ENCODE results near the gene MED13L. TPM values are rescaled to one million over a fixed set of nuclear protein-coding genes. Genes with fewer than 3 reads are reported as not detected.

The MED13L gene
- total RNA-seq, 4 donors from 2014 or later, result 168 to 349 (median 246) TPM

DNA sequence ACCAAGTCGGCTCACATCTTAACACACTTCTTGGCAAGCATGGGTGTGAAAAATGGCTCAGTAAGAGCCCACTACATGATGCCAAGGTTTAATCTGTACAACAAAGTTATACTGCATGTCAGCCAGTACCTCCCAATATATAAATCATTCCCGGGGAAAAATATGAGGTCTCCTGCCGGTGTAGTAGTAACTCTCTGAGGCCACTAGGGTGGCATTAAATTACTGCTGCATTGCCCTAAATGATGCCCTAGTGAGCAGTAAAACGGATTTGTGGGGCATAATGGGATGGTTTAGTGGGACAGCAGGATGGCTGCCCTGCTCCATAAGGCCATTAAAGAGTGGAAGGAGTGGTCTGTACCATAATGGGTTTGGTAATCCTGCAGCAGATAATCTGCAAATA lies 267.7 kb downstream of the MED13L start:
- intact Hi-C loops (cut with DNase I), result loop anchor here (10.0 kb wide), 2 partner anchors 225 to 685 kb away; no protein-coding TSS in a partner anchor
- Histone ChIP-seq H3K4me1 (no peaks in the 10 kb centered on the region), H3K4me3 (replicated peaks in 1 of 3) (no peak overlapping the region), H3K27ac (no peak overlapping the region), H3K36me3 (peaks cover 20 to 22% of the 10 kb centered on the region in 2 donors), H3K27me3 (no peaks in the 10 kb centered on the region), H3K9me3 (no peaks in the 10 kb centered on the region)
- TF ChIP-seq, protein P1, sequence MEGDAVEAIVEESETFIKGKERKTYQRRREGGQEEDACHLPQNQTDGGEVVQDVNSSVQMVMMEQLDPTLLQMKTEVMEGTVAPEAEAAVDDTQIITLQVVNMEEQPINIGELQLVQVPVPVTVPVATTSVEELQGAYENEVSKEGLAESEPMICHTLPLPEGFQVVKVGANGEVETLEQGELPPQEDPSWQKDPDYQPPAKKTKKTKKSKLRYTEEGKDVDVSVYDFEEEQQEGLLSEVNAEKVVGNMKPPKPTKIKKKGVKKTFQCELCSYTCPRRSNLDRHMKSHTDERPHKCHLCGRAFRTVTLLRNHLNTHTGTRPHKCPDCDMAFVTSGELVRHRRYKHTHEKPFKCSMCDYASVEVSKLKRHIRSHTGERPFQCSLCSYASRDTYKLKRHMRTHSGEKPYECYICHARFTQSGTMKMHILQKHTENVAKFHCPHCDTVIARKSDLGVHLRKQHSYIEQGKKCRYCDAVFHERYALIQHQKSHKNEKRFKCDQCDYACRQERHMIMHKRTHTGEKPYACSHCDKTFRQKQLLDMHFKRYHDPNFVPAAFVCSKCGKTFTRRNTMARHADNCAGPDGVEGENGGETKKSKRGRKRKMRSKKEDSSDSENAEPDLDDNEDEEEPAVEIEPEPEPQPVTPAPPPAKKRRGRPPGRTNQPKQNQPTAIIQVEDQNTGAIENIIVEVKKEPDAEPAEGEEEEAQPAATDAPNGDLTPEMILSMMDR (IDR thresholded peaks at IDR 0.05), result peak in 1 of 6 experiments; percentile 13
- TF ChIP-seq POLR2A (IDR thresholded peaks at IDR 0.05), result no peak
- DNase-seq, result no peak
- 80 to 88% methylated on average over 4 of the region's 4 CpGs for WGBS, 2 donors

DNA sequence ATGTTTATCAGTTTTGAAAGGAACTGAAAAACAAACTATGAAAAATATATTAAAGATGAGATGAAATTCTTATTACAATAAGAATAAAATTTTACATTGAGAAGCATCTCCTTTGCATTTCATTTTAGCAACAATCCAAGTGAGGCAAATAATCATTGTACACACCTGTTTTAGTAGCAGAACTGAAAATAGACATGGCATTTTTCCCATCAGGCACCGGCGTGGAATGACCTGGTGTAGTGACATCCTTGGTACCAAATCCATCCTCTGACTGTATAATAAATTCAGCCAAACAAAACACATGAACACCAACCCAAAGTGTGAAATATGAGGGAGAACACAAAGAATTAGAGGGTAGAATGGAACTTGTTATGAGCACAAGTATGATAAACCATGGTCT lies 271.4 kb downstream of the MED13L start:
- Histone ChIP-seq H3K9me3 (no peaks in the 10 kb centered on the region), H3K4me1 (no peaks in the 10 kb centered on the region), H3K27me3 (no peaks in the 10 kb centered on the region), H3K36me3 (peaks cover 19 to 20% of the 10 kb centered on the region in 2 donors), H3K27ac (no peak overlapping the region), H3K4me3 (replicated peaks in 1 of 3) (no peak overlapping the region)
- no peak for TF ChIP-seq POLR2A (IDR thresholded peaks at IDR 0.05)
- TF ChIP-seq, protein P1 (IDR thresholded peaks at IDR 0.05), result no peak
- no peak for DNase-seq
- intact Hi-C loops (cut with DNase I), result loop anchor here (10.0 kb wide), 1 partner anchor 689 kb away; no protein-coding TSS in a partner anchor
- WGBS, 2 donors, result 89 to 96% methylated on average over 2 of the region's 2 CpGs

DNA sequence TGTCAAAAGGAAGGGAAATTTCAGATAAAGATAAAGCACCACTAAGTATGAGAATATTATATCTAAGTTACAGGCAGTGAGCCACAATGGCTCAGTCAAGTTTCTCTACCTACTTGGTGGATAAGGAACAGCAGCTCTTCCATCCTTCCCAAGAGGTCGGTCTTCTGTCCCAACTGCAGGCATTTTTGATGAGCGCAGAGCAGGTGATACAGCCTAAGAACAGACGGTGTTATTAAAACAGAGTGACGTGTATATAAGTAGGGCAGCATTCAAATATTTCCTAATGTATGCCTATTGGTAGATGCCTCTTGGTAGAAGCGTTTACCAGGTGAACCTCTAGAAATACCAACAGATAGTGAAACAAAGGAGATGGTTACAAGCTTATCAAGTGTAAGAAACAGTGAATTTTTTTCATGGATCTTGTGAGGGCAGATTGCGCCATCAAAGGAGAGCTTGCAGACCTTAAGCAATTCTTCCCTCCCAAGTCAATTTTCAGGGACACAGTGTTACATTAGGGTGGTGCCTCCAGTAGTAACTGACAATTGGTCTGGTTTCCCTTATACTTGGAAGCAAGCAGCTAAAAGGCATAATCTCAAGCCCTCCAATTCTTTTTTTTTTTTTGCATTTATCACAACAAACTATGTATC lies 274.5 kb downstream of the MED13L start:
- Histone ChIP-seq H3K27me3 (no peaks in the 10 kb centered on the region), H3K36me3 (peaks cover 9 to 11% of the 10 kb centered on the region in 2 donors), H3K4me3 (replicated peaks in 1 of 3) (no peak overlapping the region), H3K4me1 (peaks cover 13 to 17% of the 10 kb centered on the region in 2 donors), H3K27ac (no peak overlapping the region), H3K9me3 (no peaks in the 10 kb centered on the region)
- 94% methylated on average over 6 of the region's 6 CpGs for WGBS, 2 donors
- no peak for TF ChIP-seq POLR2A (IDR thresholded peaks at IDR 0.05)
- TF ChIP-seq, protein P1 (IDR thresholded peaks at IDR 0.05), result no peak
- intact Hi-C loops (cut with DNase I), result loop anchor here (5.0 to 10.0 kb wide), 2 partner anchors 599 to 692 kb away; no protein-coding TSS in a partner anchor
- DNase-seq, result no peak

DNA sequence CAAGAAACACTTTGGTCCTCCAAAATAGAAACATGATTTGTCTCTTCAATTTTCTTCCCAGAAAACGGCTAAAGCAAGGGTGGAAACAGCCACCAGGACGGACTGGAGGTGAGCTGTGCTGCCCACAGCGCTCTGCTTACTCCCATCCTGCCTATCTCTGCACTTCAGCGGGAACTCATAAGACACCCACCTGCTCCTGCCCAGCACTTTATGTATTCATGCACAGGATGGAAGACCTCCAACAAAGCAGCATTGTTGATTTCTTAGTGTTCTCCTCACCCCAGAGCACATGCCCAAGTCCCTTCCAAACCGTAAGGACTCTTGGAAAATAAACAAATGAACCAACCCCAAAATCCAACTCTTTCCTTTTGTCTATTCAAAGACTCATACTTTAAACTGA lies 277.2 kb downstream of the MED13L start:
- Histone ChIP-seq H3K27ac (no peak overlapping the region), H3K9me3 (no peaks in the 10 kb centered on the region), H3K27me3 (no peaks in the 10 kb centered on the region), H3K4me3 (replicated peaks in 1 of 3) (no peak overlapping the region), H3K4me1 (peaks cover 13 to 17% of the 10 kb centered on the region in 2 donors), H3K36me3 (peaks cover 12 to 14% of the 10 kb centered on the region in 2 donors)
- intact Hi-C loops (cut with DNase I), result loop anchor here (5.0 to 10.0 kb wide), 2 partner anchors 602 to 695 kb away; no protein-coding TSS in a partner anchor
- DNase-seq, result no peak
- 80 to 85% methylated on average over 5 of the region's 5 CpGs for WGBS, 2 donors
- TF ChIP-seq, protein P1 (IDR thresholded peaks at IDR 0.05), result no peak
- TF ChIP-seq POLR2A (IDR thresholded peaks at IDR 0.05), result no peak

DNA sequence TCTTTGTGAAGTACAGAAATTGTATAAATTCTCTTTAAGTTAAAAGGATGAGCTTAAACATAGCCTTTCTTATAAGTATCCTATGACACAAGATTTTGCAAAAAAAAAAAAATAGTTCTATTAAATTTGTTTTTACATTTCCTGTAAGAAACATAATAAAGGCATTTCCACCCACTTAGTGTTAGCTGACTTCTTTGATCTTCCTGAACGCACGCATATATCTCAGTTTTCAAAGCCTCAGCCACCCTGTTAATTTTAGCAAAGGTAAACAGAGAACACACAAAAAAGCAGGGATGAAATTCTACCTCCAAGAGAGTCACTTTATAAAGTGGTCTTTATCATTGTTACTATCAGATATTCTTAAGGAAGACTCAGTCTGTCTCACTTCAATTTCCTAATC lies 277.9 kb downstream of the MED13L start:
- Histone ChIP-seq H3K36me3 (peaks cover 12 to 15% of the 10 kb centered on the region in 2 donors), H3K27ac (peak overlapping the region; percentile 49 to 81 (median 62)), H3K4me1 (peaks cover 13 to 17% of the 10 kb centered on the region in 2 donors), H3K4me3 (replicated peaks in 1 of 3) (no peak overlapping the region), H3K9me3 (no peaks in the 10 kb centered on the region), H3K27me3 (no peaks in the 10 kb centered on the region)
- no peak for DNase-seq
- WGBS, 2 donors, result 88 to 89% methylated on average over 2 of the region's 2 CpGs
- intact Hi-C loops (cut with DNase I), result no loop called here
- TF ChIP-seq, protein P1 (IDR thresholded peaks at IDR 0.05), result no peak
- no peak for TF ChIP-seq POLR2A (IDR thresholded peaks at IDR 0.05)

Measured in thyroid gland (tissue), 4 donors.